GM10266 (cell line): ENCODE results near the gene SNAP47.

Experiments used
- DNase-seq: peaks from one replicate; pipeline ENCODE4 v3.0.0; 2012; ENCODE audit errors: extremely low spot score
- TF ChIP-seq, protein P1 (sequence below): IDR thresholded peaks from 2 replicates; pipeline ENCODE4 v1.5.1; 2012; ENCODE audit warnings: mild to moderate bottlenecking, low read depth; ENCODE audit not compliant: control insufficient read depth, insufficient read depth; ENCODE audit errors: missing control alignments

SNAP47 gene

GRCh38 chr1:227813962-227814361 is 78.7 kb downstream of the SNAP47 start:
- DNase-seq: no peak
- TF ChIP-seq, protein P1, sequence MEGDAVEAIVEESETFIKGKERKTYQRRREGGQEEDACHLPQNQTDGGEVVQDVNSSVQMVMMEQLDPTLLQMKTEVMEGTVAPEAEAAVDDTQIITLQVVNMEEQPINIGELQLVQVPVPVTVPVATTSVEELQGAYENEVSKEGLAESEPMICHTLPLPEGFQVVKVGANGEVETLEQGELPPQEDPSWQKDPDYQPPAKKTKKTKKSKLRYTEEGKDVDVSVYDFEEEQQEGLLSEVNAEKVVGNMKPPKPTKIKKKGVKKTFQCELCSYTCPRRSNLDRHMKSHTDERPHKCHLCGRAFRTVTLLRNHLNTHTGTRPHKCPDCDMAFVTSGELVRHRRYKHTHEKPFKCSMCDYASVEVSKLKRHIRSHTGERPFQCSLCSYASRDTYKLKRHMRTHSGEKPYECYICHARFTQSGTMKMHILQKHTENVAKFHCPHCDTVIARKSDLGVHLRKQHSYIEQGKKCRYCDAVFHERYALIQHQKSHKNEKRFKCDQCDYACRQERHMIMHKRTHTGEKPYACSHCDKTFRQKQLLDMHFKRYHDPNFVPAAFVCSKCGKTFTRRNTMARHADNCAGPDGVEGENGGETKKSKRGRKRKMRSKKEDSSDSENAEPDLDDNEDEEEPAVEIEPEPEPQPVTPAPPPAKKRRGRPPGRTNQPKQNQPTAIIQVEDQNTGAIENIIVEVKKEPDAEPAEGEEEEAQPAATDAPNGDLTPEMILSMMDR: no peak

GRCh38 chr1:227815468-227816409 is 80.5 kb downstream of the SNAP47 start, which contains the start of gene PRSS38:
TSS of gene PRSS38 (plus strand) at chr1:227815675. CDS start at chr1:227815717, 42 bp downstream.
- no peak for DNase-seq
- TF ChIP-seq, protein P1: no peak

DNA sequence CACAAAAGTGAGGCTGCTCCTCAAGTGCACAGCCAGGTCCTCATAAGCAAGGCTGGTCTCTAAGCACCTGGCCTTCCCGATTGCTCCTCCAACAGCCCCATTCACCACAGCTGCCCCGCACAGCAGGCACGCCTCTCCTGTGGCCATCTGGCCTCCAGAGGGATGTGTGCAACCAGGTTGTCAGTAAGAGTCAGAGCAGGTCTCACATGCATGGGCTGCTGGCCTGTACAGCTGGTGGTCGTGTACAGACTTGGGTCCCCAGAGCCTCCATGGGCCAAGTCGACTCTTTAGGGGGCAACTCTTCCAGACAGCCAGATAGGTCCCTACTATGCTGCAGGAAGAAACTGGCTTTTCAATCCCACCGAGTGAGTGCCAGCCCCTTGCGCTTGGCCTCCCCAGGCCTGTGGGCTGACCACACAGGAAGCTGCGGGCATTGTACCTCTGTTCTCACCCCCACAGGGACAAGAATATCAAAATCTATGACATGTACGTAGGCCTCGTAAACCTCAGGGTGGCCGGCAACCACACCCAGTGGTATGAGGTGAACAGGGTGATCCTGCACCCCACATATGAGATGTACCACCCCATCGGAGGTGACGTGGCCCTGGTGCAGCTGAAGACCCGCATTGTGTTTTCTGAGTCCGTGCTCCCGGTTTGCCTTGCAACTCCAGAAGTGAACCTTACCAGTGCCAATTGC is 81.7 kb downstream of the SNAP47 start:
- TF ChIP-seq, protein P1: no peak
- no peak for DNase-seq

DNA sequence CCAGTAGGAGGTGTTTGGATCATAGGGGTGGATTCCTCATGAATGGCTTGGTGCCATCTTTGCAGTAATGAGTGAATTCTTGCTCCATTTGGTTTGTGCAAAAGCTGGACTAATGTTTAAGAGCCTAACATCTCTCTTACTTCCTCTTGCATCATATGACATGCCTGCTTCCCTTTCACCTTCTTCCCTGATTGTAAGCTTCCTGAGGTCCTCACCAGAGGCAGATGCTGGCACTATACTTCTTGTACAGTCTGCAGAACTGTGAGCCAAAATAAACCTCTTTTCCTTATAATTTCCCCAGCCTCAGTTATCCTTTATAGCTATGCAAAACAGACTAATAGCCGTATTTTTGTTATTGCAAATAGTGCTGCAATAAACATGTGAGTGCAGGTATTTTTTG is 88.3 kb downstream of the SNAP47 start:
- TF ChIP-seq, protein P1: no peak
- DNase-seq: no peak

DNA sequence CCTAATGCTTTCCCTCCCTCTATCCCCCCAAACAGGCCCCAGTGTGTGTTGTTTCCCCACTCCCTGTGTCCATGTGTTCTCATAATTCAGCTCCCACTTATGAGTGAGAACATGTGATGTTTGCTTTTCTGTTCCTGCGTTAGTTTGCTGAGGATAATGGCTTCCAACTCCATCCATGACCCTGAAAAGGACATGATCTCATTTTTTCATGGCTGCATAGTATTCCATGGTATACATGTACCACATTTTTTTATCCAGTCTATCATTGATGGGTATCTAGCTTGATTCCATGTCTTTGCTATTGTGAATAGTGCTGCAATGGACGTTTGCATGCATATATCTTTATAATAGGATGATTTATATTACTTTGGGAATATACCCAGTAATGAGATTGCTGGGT is 89.0 kb downstream of the SNAP47 start:
- TF ChIP-seq, protein P1: no peak
- DNase-seq: no peak

DNA sequence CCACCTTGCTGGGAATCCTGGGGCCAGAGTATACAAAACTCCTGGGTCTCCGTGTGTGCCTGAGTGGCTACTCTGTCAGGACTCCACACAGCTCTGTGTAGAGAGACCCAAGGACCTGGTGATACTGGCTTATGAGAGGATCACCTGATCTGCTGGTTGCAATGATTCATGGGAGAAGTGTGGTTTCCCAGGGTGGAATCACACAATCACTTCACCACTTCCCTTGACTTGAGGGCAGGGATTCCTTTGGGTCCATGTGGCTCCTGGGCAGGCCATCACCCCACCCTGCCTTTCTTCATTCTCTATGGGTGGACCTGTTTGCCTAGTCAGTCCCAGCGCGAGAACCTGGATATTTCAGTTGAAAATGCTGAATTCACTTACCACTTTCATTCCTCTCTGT is 93.6 kb downstream of the SNAP47 start:
- DNase-seq: no peak
- TF ChIP-seq, protein P1: no peak
